Endothelial cell of umbilical vein (primary cell): ENCODE results near the gene ARHGEF37. TPM values are rescaled to one million over a fixed set of nuclear protein-coding genes. Genes with fewer than 3 reads are reported as not detected.

ENCODE experiments used
- BruUV-seq: library from RNA; stranded (reverse); fragments of 400-500 nt; replicated peaks from 2 replicates; lab custom pipeline; 2021; lab: Mats Ljungman, UMichigan
- CTCF ChIA-PET: fragments of 300-600, 350-600 bp; sonication (Branson Sonifier 250); formaldehyde crosslinking; loops from one replicate; lab custom pipeline; 2021; ENCODE audit warnings: antibody characterized with exemption, inconsistent platforms; lab: Charles Lee
- POLR2A ChIA-PET: fragments of 300-600, 350-600 bp; sonication (Branson Sonifier 250); formaldehyde crosslinking; loops from one replicate; lab custom pipeline; 2021; ENCODE audit warnings: antibody characterized with exemption, inconsistent platforms; lab: Charles Lee
- DNase-seq: peaks from one replicate; pipeline ENCODE4 v3.0.0-alpha.2; 2011; ENCODE audit warnings: low read depth, low spot score
- FAIRE-seq: peaks from 2 replicates; lab custom pipeline; 2011; peaks lifted over from hg19 to GRCh38; lab: Jason Lieb, UNC
- H2AFZ ChIP-seq: 2 replicates; pipeline ENCODE4 v1.6.0; 2012; ENCODE audit warnings: low read depth, low read length, control low read depth, inconsistent platforms
- H3K27ac ChIP-seq: 2 replicates; pipeline ENCODE4 v1.5.1; 2011; ENCODE audit warnings: low read depth, mild to moderate bottlenecking, control low read depth, low read length, moderate library complexity; ENCODE audit not compliant: insufficient read depth
- H3K27me3 ChIP-seq, 2 experiments: 2 replicates each; pipeline versions ENCODE4 v1.6.0 to v1.6.1; 2011; ENCODE audit warnings: low read length in 2 of 2, mixed read lengths in 1 of 2; ENCODE audit not compliant: control insufficient read depth in 2 of 2, insufficient read depth in 2 of 2
- H3K36me3 ChIP-seq, 2 experiments: 2 replicates in 1 of 2; 3 replicates in 1 of 2; pipeline ENCODE4 v1.5.1; 2011; ENCODE audit warnings: low read length in 2 of 2, mild to moderate bottlenecking in 1 of 2, moderate library complexity in 1 of 2; ENCODE audit not compliant: control insufficient read depth in 2 of 2, insufficient read depth in 2 of 2; ENCODE audit errors: extremely low read depth in 1 of 2
- H3K4me1 ChIP-seq: 3 replicates; pipeline ENCODE4 v1.5.1; 2011; ENCODE audit warnings: mild to moderate bottlenecking, low read length; ENCODE audit not compliant: control insufficient read depth, insufficient read depth; ENCODE audit errors: extremely low read depth
- H3K4me2 ChIP-seq: 2 replicates; pipeline ENCODE4 v1.6.1; 2011; ENCODE audit warnings: low read length, control low read depth, mixed read lengths; ENCODE audit not compliant: insufficient read depth
- H3K4me3 ChIP-seq, 3 experiments: fragments of 200-600 bp in 1 of 3; sonication (generic), shearing (Covaris generic) in 1 of 3; replicated peaks in 1 of 3; 2 replicates each; pipeline ENCODE4 v1.5.1; 2011 to 2016; ENCODE audit warnings: control low read depth in 3 of 3, low read length in 3 of 3, mild to moderate bottlenecking in 2 of 3, inconsistent platforms in 1 of 3, low read depth in 1 of 3, moderate library complexity in 1 of 3; ENCODE audit not compliant: insufficient read depth in 1 of 3
- H3K79me2 ChIP-seq: 2 replicates; pipeline ENCODE4 v1.6.0; 2012; ENCODE audit warnings: low read length, inconsistent platforms; ENCODE audit not compliant: control insufficient read depth, insufficient read depth
- H3K9ac ChIP-seq: replicated peaks from 2 replicates; pipeline ENCODE3; 2011; ENCODE audit warnings: low read length, control low read depth; ENCODE audit not compliant: insufficient read depth; ENCODE audit errors: extremely low read depth
- H3K9me1 ChIP-seq: replicated peaks from 3 replicates; pipeline ENCODE4 v1.6.0; 2011; ENCODE audit warnings: mild to moderate bottlenecking, low read length; ENCODE audit not compliant: control insufficient read depth, insufficient read depth; ENCODE audit errors: extremely low read depth
- H3K9me3 ChIP-seq: replicated peaks from 2 replicates; pipeline ENCODE4 v1.5.1; 2012; ENCODE audit warnings: low read length, inconsistent platforms; ENCODE audit not compliant: control insufficient read depth, insufficient read depth
- H4K20me1 ChIP-seq: replicated peaks from 2 replicates; pipeline ENCODE3; 2011; ENCODE audit warnings: mild to moderate bottlenecking, low read length; ENCODE audit not compliant: control insufficient read depth, insufficient read depth; ENCODE audit errors: extremely low read depth
- EZH2 ChIP-seq: IDR thresholded peaks from 2 replicates; pipeline ENCODE4 v1.6.1; 2012; ENCODE audit warnings: borderline replicate concordance, low read depth, mild to moderate bottlenecking, moderate library complexity, low read length, inconsistent platforms; ENCODE audit not compliant: severe bottlenecking
- FOS ChIP-seq: IDR thresholded peaks from 2 replicates; pipeline ENCODE4 v1.6.1; 2011; ENCODE audit warnings: mild to moderate bottlenecking, low read length, moderate library complexity, borderline replicate concordance; ENCODE audit not compliant: insufficient read depth
- GATA2 ChIP-seq: IDR thresholded peaks from 2 replicates; pipeline ENCODE4 v1.7.0; 2011; ENCODE audit warnings: low read depth, mild to moderate bottlenecking, moderate library complexity, mixed read lengths, low read length; ENCODE audit not compliant: insufficient read length, insufficient read depth
- JUN ChIP-seq: IDR thresholded peaks from 2 replicates; pipeline ENCODE4 v1.6.1; 2011; ENCODE audit warnings: borderline replicate concordance, low read depth; ENCODE audit not compliant: insufficient read length, insufficient read depth
- MYC ChIP-seq: IDR thresholded peaks from one replicate; pipeline ENCODE4 v1.6.1; 2011; ENCODE audit warnings: mild to moderate bottlenecking, low read depth, low read length
- POLR2A ChIP-seq: IDR thresholded peaks from 2 replicates; pipeline ENCODE4 v1.6.1; 2012; ENCODE audit warnings: low read depth, mild to moderate bottlenecking, control low read depth, low read length
- POLR2AphosphoS5 ChIP-seq: IDR thresholded peaks from 2 replicates; pipeline ENCODE4 v1.6.1; 2012; ENCODE audit warnings: low read depth, mild to moderate bottlenecking, control low read depth, low read length, moderate library complexity; ENCODE audit not compliant: insufficient read depth
- dilution Hi-C: fragments of 300-500 bp; cut with MboI; formaldehyde crosslinking; loops from one replicate; pipeline ENCODE4 v1.15.0; 2019; ENCODE audit warnings: low sequenced_read_pairs; ENCODE audit not compliant: extremely low pct_ligation_motif_present
- intact Hi-C: fragments of 100-400 bp; cut with micrococcal nuclease; formaldehyde crosslinking; loops from one replicate; pipeline ENCODE4 v1.10.0; 2022
- polyA plus RNA-seq, 4 experiments: library from polyadenylated mRNA; depleted of rRNA in 3 of 4; stranded (reverse) in 3 of 4; unstranded in 1 of 4; fragments of >200 nt; gene quantifications; 2 replicates each; pipeline versions ENCODE4 v1.2.1 to v1.2.3, GENCODE V29; 2011 to 2012; ENCODE audit warnings: missing spikeins in 1 of 4
- total RNA-seq: library from RNA; stranded (reverse); gene quantifications from 2 replicates; pipeline ENCODE4 v1.2.3, GENCODE V29; 2021
- TF ChIP-seq, protein P1 (sequence below), 2 donors: IDR thresholded peaks; 1 replicate in 1 of 2; 2 replicates in 1 of 2; pipeline ENCODE4 v1.5.1; 2011; ENCODE audit warnings: low read length in 2 of 2, mild to moderate bottlenecking in 2 of 2, moderate library complexity in 2 of 2, control low read depth in 1 of 2, inconsistent platforms in 1 of 2, low read depth in 1 of 2; ENCODE audit not compliant: insufficient read depth in 1 of 2; ENCODE audit errors: extremely low read depth in 1 of 2
- TF ChIP-seq, protein P2 (sequence below): IDR thresholded peaks from 2 replicates; pipeline ENCODE4 v1.6.1; 2011; ENCODE audit not compliant: insufficient read depth, insufficient read length

The ARHGEF37 gene
- total and polyA plus RNA-seq, 2 donors (not counting 3 experiments of a cell fraction or from before 2014, with no cell fraction given) = 4.9 to 7.0 TPM

DNA sequence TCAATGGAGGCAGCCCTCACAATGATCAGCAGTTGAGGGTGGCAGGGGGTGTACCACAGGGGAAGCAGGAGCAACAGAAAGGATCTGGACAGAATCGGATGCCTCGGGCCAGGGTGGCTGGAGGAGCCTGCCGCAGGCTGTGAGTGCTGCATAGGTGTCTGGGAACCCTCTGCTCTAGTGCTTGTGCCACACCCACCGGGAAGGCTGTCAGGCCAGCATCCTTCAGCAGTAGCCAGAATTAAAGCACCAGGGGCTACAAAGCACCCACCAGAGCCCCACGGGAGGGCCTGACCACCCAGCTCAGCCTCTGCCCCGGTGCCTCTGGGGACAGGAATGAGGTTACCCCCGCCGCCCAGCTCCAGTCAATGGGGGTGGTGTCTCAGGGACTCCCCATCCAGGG is 49.0 kb downstream of the ARHGEF37 start:
- no peaks in the 10 kb centered on the region for H3K9me1 ChIP-seq
- no peak for TF ChIP-seq JUN
- TF ChIP-seq MYC = no peak
- no peak for TF ChIP-seq POLR2A
- TF ChIP-seq GATA2 = no peak
- TF ChIP-seq, protein P1, sequence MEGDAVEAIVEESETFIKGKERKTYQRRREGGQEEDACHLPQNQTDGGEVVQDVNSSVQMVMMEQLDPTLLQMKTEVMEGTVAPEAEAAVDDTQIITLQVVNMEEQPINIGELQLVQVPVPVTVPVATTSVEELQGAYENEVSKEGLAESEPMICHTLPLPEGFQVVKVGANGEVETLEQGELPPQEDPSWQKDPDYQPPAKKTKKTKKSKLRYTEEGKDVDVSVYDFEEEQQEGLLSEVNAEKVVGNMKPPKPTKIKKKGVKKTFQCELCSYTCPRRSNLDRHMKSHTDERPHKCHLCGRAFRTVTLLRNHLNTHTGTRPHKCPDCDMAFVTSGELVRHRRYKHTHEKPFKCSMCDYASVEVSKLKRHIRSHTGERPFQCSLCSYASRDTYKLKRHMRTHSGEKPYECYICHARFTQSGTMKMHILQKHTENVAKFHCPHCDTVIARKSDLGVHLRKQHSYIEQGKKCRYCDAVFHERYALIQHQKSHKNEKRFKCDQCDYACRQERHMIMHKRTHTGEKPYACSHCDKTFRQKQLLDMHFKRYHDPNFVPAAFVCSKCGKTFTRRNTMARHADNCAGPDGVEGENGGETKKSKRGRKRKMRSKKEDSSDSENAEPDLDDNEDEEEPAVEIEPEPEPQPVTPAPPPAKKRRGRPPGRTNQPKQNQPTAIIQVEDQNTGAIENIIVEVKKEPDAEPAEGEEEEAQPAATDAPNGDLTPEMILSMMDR (IDR thresholded peaks at IDR 0.05; ENCODE audit: extremely low read depth in 1 of 2, insufficient read depth in 1 of 2, low read depth in 1 of 2, low read length in 2 of 2) = no peak
- no peak for TF ChIP-seq FOS
- no peak for TF ChIP-seq EZH2
- TF ChIP-seq POLR2AphosphoS5 = no peak
- TF ChIP-seq, protein P2, sequence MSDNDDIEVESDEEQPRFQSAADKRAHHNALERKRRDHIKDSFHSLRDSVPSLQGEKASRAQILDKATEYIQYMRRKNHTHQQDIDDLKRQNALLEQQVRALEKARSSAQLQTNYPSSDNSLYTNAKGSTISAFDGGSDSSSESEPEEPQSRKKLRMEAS = no peak
- ChIA-PET POLR2A (no interaction called here), CTCF (no interaction called here)
- DNase-seq (no peak), FAIRE-seq (no peak)
- dilution Hi-C loops = loop anchor here (10.0 kb wide), 1 partner anchor 194 kb away; no protein-coding TSS in a partner anchor
- H3K27ac ChIP-seq = no peak overlapping the region
- no peak overlapping the region for H3K9ac ChIP-seq
- no peaks in the 10 kb centered on the region for H3K27me3 ChIP-seq
- no peaks in the 10 kb centered on the region for H3K79me2 ChIP-seq
- no peak overlapping the region for H3K4me2 ChIP-seq
- no peak overlapping the region for H3K4me3 ChIP-seq
- H4K20me1 ChIP-seq = no peaks in the 10 kb centered on the region
- BruUV-seq = no TSS peak
- H3K36me3 ChIP-seq = no peaks in the 10 kb centered on the region
- no peaks in the 10 kb centered on the region for H3K9me3 ChIP-seq
- intact Hi-C loops = no loop called here
- no peak overlapping the region for H2AFZ ChIP-seq
- H3K4me1 ChIP-seq = peaks cover 19% of the 10 kb centered on the region
